ENCODE data around the gene CBX4.

DNA sequence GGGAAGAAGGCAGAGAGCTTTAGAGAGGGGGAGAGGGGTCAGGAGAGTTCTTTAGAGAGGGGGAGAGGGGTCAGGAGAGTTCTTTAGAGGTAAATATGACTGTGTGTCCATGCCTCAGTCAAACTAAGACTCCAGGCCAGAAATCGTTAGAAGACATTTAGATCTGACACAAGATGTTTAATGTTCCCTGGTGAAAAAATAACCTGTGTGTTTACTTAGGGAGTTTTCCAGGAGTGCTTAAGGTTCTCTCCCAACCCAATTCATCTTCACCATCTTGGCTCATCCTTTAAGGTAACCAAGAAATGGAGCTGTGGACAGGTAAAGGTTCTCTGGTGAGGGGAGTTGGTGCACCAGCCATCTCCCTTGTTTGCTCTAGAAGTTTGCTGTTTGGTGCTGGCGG is 9.8 kb downstream of the CBX4 start:
- TF ChIP-seq, protein P1, sequence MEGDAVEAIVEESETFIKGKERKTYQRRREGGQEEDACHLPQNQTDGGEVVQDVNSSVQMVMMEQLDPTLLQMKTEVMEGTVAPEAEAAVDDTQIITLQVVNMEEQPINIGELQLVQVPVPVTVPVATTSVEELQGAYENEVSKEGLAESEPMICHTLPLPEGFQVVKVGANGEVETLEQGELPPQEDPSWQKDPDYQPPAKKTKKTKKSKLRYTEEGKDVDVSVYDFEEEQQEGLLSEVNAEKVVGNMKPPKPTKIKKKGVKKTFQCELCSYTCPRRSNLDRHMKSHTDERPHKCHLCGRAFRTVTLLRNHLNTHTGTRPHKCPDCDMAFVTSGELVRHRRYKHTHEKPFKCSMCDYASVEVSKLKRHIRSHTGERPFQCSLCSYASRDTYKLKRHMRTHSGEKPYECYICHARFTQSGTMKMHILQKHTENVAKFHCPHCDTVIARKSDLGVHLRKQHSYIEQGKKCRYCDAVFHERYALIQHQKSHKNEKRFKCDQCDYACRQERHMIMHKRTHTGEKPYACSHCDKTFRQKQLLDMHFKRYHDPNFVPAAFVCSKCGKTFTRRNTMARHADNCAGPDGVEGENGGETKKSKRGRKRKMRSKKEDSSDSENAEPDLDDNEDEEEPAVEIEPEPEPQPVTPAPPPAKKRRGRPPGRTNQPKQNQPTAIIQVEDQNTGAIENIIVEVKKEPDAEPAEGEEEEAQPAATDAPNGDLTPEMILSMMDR (conservative IDR thresholded peaks at IDR 0.05; ENCODE audit: low read depth in 2 of 2) = no peak
- TF ChIP-seq EZH2 (IDR thresholded peaks at IDR 0.05; ENCODE audit: low read depth, unreplicated experiment) = no peak
- TF ChIP-seq, protein P2, sequence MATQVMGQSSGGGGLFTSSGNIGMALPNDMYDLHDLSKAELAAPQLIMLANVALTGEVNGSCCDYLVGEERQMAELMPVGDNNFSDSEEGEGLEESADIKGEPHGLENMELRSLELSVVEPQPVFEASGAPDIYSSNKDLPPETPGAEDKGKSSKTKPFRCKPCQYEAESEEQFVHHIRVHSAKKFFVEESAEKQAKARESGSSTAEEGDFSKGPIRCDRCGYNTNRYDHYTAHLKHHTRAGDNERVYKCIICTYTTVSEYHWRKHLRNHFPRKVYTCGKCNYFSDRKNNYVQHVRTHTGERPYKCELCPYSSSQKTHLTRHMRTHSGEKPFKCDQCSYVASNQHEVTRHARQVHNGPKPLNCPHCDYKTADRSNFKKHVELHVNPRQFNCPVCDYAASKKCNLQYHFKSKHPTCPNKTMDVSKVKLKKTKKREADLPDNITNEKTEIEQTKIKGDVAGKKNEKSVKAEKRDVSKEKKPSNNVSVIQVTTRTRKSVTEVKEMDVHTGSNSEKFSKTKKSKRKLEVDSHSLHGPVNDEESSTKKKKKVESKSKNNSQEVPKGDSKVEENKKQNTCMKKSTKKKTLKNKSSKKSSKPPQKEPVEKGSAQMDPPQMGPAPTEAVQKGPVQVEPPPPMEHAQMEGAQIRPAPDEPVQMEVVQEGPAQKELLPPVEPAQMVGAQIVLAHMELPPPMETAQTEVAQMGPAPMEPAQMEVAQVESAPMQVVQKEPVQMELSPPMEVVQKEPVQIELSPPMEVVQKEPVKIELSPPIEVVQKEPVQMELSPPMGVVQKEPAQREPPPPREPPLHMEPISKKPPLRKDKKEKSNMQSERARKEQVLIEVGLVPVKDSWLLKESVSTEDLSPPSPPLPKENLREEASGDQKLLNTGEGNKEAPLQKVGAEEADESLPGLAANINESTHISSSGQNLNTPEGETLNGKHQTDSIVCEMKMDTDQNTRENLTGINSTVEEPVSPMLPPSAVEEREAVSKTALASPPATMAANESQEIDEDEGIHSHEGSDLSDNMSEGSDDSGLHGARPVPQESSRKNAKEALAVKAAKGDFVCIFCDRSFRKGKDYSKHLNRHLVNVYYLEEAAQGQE (IDR thresholded peaks at IDR 0.05; ENCODE audit: unreplicated experiment) = no peak
- TF ChIP-seq, protein P3, sequence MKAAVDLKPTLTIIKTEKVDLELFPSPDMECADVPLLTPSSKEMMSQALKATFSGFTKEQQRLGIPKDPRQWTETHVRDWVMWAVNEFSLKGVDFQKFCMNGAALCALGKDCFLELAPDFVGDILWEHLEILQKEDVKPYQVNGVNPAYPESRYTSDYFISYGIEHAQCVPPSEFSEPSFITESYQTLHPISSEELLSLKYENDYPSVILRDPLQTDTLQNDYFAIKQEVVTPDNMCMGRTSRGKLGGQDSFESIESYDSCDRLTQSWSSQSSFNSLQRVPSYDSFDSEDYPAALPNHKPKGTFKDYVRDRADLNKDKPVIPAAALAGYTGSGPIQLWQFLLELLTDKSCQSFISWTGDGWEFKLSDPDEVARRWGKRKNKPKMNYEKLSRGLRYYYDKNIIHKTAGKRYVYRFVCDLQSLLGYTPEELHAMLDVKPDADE (IDR thresholded peaks at IDR 0.05) = no peak
- no peak for TF ChIP-seq POLR2AphosphoS5 (IDR thresholded peaks at IDR 0.05; ENCODE audit: low read depth)
- TF ChIP-seq CREB1 (CRISPR knock-in tag; IDR thresholded peaks at IDR 0.05; ENCODE audit: low read depth) = no peak
- TF ChIP-seq EZH2phosphoT487 (IDR thresholded peaks at IDR 0.05; ENCODE audit: unreplicated experiment) = no peak
- TF ChIP-seq JUNB (IDR thresholded peaks at IDR 0.05; ENCODE audit: unreplicated experiment) = no peak
- no peak for TF ChIP-seq NANOG (IDR thresholded peaks at IDR 0.05; ENCODE audit: borderline replicate concordance)
- TF ChIP-seq ZNF331 (CRISPR knock-in tag; IDR thresholded peaks at IDR 0.05; ENCODE audit: low read depth) = no peak
- no peak for TF ChIP-seq STAT1 (IDR thresholded peaks at IDR 0.05; ENCODE audit: unreplicated experiment)

All from GM23338 (cell line).